Aorta (tissue), 5 donors: Measurements from ENCODE around the gene RPTOR. TPM values are rescaled to one million over a fixed set of nuclear protein-coding genes. Genes with fewer than 3 reads are reported as not detected.

Experiments
- ATAC-seq: fragments of 200-7000 bp; cut with Tn5 transposase; one replicate; pipeline ENCODE4 v1.9.1; 2022; ENCODE audit warnings: moderate library complexity; ENCODE audit not compliant: low FRiP score
- DNase-seq, 2 donors: peaks; one replicate each; pipeline ENCODE4 v3.0.0-alpha.2; 2020
- H3K27ac ChIP-seq, 2 donors: one replicate each; pipeline ENCODE4 v1.5.1; 2013; ENCODE audit warnings: low read length in 2 of 2, mild to moderate bottlenecking in 2 of 2, moderate library complexity in 2 of 2, control low read depth in 1 of 2, inconsistent platforms in 1 of 2, low read depth in 1 of 2
- H3K27me3 ChIP-seq, 2 donors: one replicate each; pipeline ENCODE4 v1.6.1; 2013; ENCODE audit warnings: control low read depth in 1 of 2, low read length in 1 of 2, mild to moderate bottlenecking in 1 of 2, moderate library complexity in 1 of 2; ENCODE audit not compliant: insufficient read depth in 2 of 2, control insufficient read depth in 1 of 2
- H3K36me3 ChIP-seq, 2 donors: one replicate each; pipeline ENCODE4 v1.6.1; 2013; ENCODE audit warnings: control low read depth in 1 of 2, low read length in 1 of 2, mild to moderate bottlenecking in 1 of 2; ENCODE audit not compliant: insufficient read depth in 2 of 2, control insufficient read depth in 1 of 2
- H3K4me1 ChIP-seq, 2 donors: one replicate each; pipeline ENCODE4 v1.6.1; 2013; ENCODE audit warnings: low read length in 2 of 2, control low read depth in 1 of 2, mild to moderate bottlenecking in 1 of 2, moderate library complexity in 1 of 2; ENCODE audit not compliant: insufficient read depth in 2 of 2, control insufficient read depth in 1 of 2
- H3K4me3 ChIP-seq, 2 donors: one replicate each; pipeline ENCODE4 v1.5.1; 2013; ENCODE audit warnings: low read length in 2 of 2, control low read depth in 1 of 2, mild to moderate bottlenecking in 1 of 2
- H3K9me3 ChIP-seq: one replicate; pipeline ENCODE4 v1.6.1; 2013; ENCODE audit warnings: mild to moderate bottlenecking, low read length; ENCODE audit not compliant: control insufficient read depth
- WGBS, 2 donors: extraction: QIAGEN DNeasy Blood & Tissue Kit; methylation state at CpG; one replicate each; pipeline ENCODE4 v1.1.7; 2013; 5-methylcytosine and 5-hydroxymethylcytosine counted together
- intact Hi-C, 2 donors: fragments of 100-400 bp; cut with DNase I; formaldehyde crosslinking; loops; one replicate each; pipeline versions ENCODE4 v1.14.2 to v1.15.0; 2022
- polyA plus RNA-seq, 2 donors: library from polyadenylated mRNA; stranded (reverse); fragments of 200-250 nt; gene quantifications; one replicate each; pipeline ENCODE4 v1.2.3, GENCODE V29; 2013
- total RNA-seq, 2 donors: library from RNA; stranded (reverse); fragmentation: NEBNext Ultra II Directional; extraction: Animal tissue kit (Norgen Biotek cat#: 25700); gene quantifications; one replicate each; pipeline ENCODE4 v1.2.1, GENCODE V29; 2021
- donor health status: healthy with polysubstance abuse.
- donor health status: Bipolar disorder and iron deficiency.
- donor health status: DM: no; HTN: no; CAD: no.
- donor health status: DM: no; HTN: no; CAD: no.
- donor health status: DM: yes; HTN: yes; CAD: no.

RPTOR gene
- total and polyA plus RNA-seq, 4 donors = 2.1 to 31.4 (median 18.6) TPM

DNA sequence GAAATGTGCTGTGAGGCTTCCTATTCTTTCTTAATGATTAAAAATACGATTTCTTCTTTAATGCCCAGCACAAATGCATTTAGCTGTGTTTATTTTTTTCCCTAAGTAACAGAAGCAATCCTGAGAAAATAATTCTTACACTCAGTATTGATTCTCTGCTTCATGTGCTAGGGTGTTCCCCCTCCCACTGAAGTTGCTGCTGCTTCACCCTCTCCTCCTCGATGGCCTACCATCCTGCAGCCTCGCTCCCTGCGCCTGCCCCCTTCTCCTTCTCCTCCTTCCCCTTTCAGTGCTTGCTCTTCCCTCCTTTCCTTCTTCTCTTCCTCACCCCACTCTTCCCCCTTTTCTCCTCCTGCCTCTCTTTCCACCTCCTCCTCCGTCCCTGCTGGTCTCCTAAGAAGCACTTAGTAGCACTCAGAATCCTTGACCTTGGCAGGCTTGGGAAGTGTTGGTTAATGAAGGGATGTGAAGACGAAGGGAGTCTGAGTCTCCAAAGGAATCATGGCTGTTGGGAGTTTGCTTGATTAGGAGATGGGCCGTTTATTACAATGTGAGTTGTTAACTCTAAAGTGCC is 119.7 kb downstream of the RPTOR start:
- Histone ChIP-seq H3K27me3 (no peaks in the 10 kb centered on the region), H3K4me3 (no peak overlapping the region), H3K9me3 (no peaks in the 10 kb centered on the region), H3K36me3 (no peaks in the 10 kb centered on the region), H3K27ac (no peak overlapping the region), H3K4me1 (no peaks in the 10 kb centered on the region)
- 56 to 57% methylated on average over 7 of the region's 7 CpGs for WGBS, 2 donors
- no peak for DNase-seq
- no peak for ATAC-seq
- intact Hi-C loops = no loop called here

GRCh38 chr17:80665792-80666191 is 121.2 kb downstream of the RPTOR start:
- Histone ChIP-seq H3K36me3 (no peaks in the 10 kb centered on the region), H3K4me3 (no peak overlapping the region), H3K4me1 (no peaks in the 10 kb centered on the region), H3K9me3 (no peaks in the 10 kb centered on the region), H3K27ac (no peak overlapping the region), H3K27me3 (no peaks in the 10 kb centered on the region)
- ATAC-seq (no peak), DNase-seq (no peak)
- 88 to 90% methylated on average over 11 of the region's 11 CpGs for WGBS, 2 donors
- intact Hi-C loops = no loop called here

DNA sequence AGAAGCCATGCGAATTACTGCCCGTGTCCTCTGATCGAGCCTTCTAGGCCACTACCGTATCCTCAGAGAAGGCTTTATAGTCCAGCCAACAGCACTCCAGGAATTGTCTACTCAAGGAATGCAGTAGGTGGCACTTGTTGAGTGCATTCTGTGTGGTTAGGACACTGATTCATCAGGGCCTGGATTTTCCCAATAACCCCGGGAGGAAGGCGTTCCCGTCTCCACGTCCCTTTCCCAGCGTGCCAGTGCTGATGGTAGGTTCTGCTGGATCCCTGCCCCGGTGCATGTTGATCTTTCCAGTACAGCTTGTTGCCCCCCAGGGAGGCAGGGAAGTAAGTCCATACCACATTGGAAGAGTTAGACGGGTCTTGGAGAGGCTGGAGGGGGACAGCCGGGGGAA is 122.2 kb downstream of the RPTOR start:
- Histone ChIP-seq H3K27me3 (no peaks in the 10 kb centered on the region), H3K9me3 (no peaks in the 10 kb centered on the region), H3K4me3 (no peak overlapping the region), H3K27ac (no peak overlapping the region), H3K36me3 (no peaks in the 10 kb centered on the region), H3K4me1 (no peaks in the 10 kb centered on the region)
- 91 to 92% methylated on average over 12 of the region's 12 CpGs for WGBS, 2 donors
- DNase-seq (peak in 1 of 2 donors; percentile 31), ATAC-seq (no peak)
- intact Hi-C loops = no loop called here

GRCh38 chr17:80667462-80668277 is 123.0 kb downstream of the RPTOR start:
- ATAC-seq = no peak
- H3K9me3 ChIP-seq = no peaks in the 10 kb centered on the region
- no peaks in the 10 kb centered on the region for H3K36me3 ChIP-seq
- H3K4me3 ChIP-seq = no peak overlapping the region
- intact Hi-C loops = no loop called here
- H3K4me1 ChIP-seq = no peaks in the 10 kb centered on the region
- no peak overlapping the region for H3K27ac ChIP-seq
- WGBS, 2 donors = 90% methylated on average over 12 of the region's 12 CpGs
- H3K27me3 ChIP-seq = no peaks in the 10 kb centered on the region
- peak in 1 of 2 donors; percentile 14 for DNase-seq

GRCh38 chr17:80668375-80669148 is 123.9 kb downstream of the RPTOR start:
- intact Hi-C loops = no loop called here
- ATAC-seq = no peak
- WGBS, 2 donors = 87 to 88% methylated on average over 20 of the region's 20 CpGs
- H3K36me3 ChIP-seq = no peaks in the 10 kb centered on the region
- no peaks in the 10 kb centered on the region for H3K9me3 ChIP-seq
- no peak overlapping the region for H3K27ac ChIP-seq
- no peak overlapping the region for H3K4me3 ChIP-seq
- H3K4me1 ChIP-seq = no peaks in the 10 kb centered on the region
- DNase-seq = peak in 1 of 2 donors; percentile 41
- H3K27me3 ChIP-seq = no peaks in the 10 kb centered on the region

GRCh38 chr17:80671039-80671824 is 126.6 kb downstream of the RPTOR start:
- intact Hi-C loops = no loop called here
- no peak for ATAC-seq

GRCh38 chr17:80671825-80672110 is 127.1 kb downstream of the RPTOR start:
- Histone ChIP-seq H3K9me3 (no peaks in the 10 kb centered on the region), H3K36me3 (no peaks in the 10 kb centered on the region), H3K4me1 (no peaks in the 10 kb centered on the region), H3K27me3 (no peaks in the 10 kb centered on the region), H3K27ac (no peak overlapping the region), H3K4me3 (no peak overlapping the region)
- intact Hi-C loops = no loop called here
- ATAC-seq (no peak), DNase-seq (no peak)
- WGBS, 2 donors = 88 to 90% methylated on average over 5 of the region's 5 CpGs

More at GRCh38 chr17:80671039-80671824, 126.6 kb downstream of the RPTOR start:
- Histone ChIP-seq H3K4me3 (no peak overlapping the region), H3K27ac (no peak overlapping the region), H3K9me3 (no peaks in the 10 kb centered on the region), H3K36me3 (no peaks in the 10 kb centered on the region), H3K4me1 (no peaks in the 10 kb centered on the region), H3K27me3 (no peaks in the 10 kb centered on the region)
- 83% methylated on average over 14 of the region's 14 CpGs for WGBS, 2 donors
- DNase-seq = peak in 1 of 2 donors; percentile 41

DNA sequence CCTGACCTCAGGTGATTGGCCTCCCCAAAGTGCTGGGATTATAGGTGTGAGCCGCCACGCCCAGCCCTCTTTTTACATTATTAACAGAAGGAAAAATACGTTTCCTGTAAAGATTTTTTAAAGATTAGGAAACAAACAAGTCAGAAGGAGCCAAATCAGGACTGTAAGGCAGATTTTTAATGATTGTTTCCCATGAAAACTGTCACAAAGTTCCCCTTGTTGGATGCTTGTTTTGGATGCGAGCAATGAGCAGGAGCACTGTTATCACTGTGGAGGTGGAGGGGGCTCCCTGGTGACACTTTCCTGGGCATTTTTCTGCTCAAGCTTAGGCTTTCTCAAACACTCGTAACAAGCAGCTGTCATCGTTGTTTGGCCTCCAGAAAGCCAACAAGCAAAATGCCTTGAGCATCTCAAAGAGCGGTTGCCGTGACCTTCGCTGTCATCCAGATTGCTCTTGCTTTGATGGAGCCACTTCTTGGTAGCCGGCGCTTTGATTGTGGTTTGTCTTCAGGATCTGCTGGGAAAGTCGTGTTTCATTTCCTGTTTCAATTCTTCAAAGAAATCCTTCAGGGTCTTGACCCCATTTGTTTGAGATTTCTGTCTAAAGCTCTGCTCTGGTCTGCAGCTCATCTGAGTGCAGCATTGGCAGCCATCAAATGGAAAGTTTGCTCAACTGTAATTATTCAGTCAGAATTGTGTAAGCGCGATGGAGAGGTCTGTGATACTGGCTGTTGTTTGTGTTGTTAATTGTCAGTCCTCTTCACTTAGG is 128.7 kb downstream of the RPTOR start:
- DNase-seq (peak in 1 of 2 donors; percentile 27), ATAC-seq (no peak)
- H3K36me3 ChIP-seq = no peaks in the 10 kb centered on the region
- WGBS, 2 donors = 83 to 84% methylated on average over 14 of the region's 14 CpGs
- H3K9me3 ChIP-seq = no peaks in the 10 kb centered on the region
- intact Hi-C loops = no loop called here
- no peaks in the 10 kb centered on the region for H3K27me3 ChIP-seq
- H3K4me3 ChIP-seq = no peak overlapping the region
- no peak overlapping the region for H3K27ac ChIP-seq
- no peaks in the 10 kb centered on the region for H3K4me1 ChIP-seq
